Type B pancreatic cell (in vitro differentiated cells): ENCODE measurements around the gene OR4D9. TPM values are rescaled to one million over a fixed set of nuclear protein-coding genes. Genes with fewer than 3 reads are reported as not detected.
"Not testable (repeated sequence)": the region's sequence is repeated elsewhere in the genome, so short reads cannot be mapped to it uniquely, and the experiment has no call there.

Source experiments
- DNase-seq: peaks from one replicate; pipeline ENCODE4 v3.0.0; 2021; ENCODE audit warnings: mixed read lengths; ENCODE audit not compliant: unreplicated experiment; ENCODE audit errors: extremely low spot score
- H3K27ac Mint-ChIP-seq: 2 replicates; pipeline ENCODE4 v1.8.0; 2021; ENCODE audit warnings: mild to moderate bottlenecking, mixed read lengths
- H3K27me3 Mint-ChIP-seq: 2 replicates; pipeline ENCODE4 v1.8.0; 2021; ENCODE audit warnings: mixed read lengths
- H3K36me3 Mint-ChIP-seq: 2 replicates; pipeline ENCODE4 v1.8.0; 2021; ENCODE audit warnings: mixed read lengths
- H3K4me1 Mint-ChIP-seq: one replicate; pipeline ENCODE4 v1.8.0; 2021; ENCODE audit warnings: mixed read lengths; ENCODE audit not compliant: unreplicated experiment
- H3K4me3 Mint-ChIP-seq: 2 replicates; pipeline ENCODE4 v1.8.0; 2021; ENCODE audit warnings: mild to moderate bottlenecking, mixed read lengths
- H3K9me3 Mint-ChIP-seq: 2 replicates; pipeline ENCODE4 v1.8.0; 2021; ENCODE audit warnings: mixed read lengths
- total RNA-seq: library from RNA; stranded (reverse); gene quantifications from 2 replicates; pipeline ENCODE4 v1.2.1, GENCODE V29; 2021; ENCODE audit warnings: low replicate concordance
- TF ChIP-seq, protein P1 (sequence below): fragments of 200-600 bp; sonication (generic); conservative IDR thresholded peaks from 2 replicates; pipeline ENCODE4 v1.5.0; 2021; ENCODE audit warnings: antibody characterized with exemption, mild to moderate bottlenecking

OR4D9 gene
- total RNA-seq, 1 donor from 2014 or later = not detected

DNA sequence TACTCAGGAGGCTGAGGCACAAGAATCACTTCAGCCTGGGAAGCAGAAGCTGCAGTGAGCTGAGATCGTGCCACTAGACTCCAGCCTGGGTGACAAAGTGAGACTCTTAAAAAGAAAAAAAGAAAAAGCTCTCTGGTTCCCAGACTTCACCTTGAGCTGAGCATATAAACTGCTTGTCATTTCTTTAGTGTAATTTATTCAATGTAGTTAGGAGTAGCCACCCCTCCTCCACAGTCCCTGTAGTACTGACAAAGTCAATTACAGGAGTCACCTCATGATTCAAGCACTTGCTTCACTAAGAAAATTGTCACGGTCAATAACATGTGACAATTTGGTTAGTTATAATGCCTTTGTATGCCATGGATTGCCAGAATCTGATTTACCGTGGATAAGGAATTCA is 31.0 kb upstream of the OR4D9 start:
- no peak overlapping the region for H3K4me3 Mint-ChIP-seq

DNA sequence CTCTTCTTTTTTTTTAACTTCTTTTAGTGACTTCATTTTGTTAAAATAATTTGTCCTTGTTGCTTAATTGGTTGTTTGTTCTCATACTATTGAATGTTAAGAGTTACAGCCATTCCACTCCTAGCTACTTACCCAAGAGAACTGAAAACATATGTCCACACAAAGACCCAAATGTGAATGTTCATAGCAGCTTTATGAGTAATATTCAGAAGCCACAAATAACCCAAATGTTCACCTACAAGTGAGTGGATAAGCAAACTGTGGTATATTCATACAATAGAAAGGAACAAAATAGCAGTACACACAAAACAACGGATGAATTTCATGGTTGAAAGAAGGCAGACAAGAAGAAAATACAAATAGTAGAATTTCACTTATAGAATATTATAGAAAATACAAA is 9.4 kb upstream of the OR4D9 start:
- no peak for DNase-seq
- no peak overlapping the region for H3K27ac Mint-ChIP-seq
- H3K4me3 Mint-ChIP-seq = no peak overlapping the region
- H3K9me3 Mint-ChIP-seq = peaks cover 4% of the 10 kb centered on the region
- H3K27me3 Mint-ChIP-seq = no peaks in the 10 kb centered on the region
- H3K36me3 Mint-ChIP-seq = no peaks in the 10 kb centered on the region
- H3K4me1 Mint-ChIP-seq = no peaks in the 10 kb centered on the region
- TF ChIP-seq, protein P1, sequence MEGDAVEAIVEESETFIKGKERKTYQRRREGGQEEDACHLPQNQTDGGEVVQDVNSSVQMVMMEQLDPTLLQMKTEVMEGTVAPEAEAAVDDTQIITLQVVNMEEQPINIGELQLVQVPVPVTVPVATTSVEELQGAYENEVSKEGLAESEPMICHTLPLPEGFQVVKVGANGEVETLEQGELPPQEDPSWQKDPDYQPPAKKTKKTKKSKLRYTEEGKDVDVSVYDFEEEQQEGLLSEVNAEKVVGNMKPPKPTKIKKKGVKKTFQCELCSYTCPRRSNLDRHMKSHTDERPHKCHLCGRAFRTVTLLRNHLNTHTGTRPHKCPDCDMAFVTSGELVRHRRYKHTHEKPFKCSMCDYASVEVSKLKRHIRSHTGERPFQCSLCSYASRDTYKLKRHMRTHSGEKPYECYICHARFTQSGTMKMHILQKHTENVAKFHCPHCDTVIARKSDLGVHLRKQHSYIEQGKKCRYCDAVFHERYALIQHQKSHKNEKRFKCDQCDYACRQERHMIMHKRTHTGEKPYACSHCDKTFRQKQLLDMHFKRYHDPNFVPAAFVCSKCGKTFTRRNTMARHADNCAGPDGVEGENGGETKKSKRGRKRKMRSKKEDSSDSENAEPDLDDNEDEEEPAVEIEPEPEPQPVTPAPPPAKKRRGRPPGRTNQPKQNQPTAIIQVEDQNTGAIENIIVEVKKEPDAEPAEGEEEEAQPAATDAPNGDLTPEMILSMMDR = no peak

More for the DNA sequence above, 31.0 kb upstream of the OR4D9 start:
- TF ChIP-seq, protein P1 = no peak
- Mint-ChIP-seq H3K9me3 (no peaks in the 10 kb centered on the region), H3K27me3 (peaks cover 6% of the 10 kb centered on the region), H3K4me1 (no peaks in the 10 kb centered on the region), H3K36me3 (no peaks in the 10 kb centered on the region), H3K27ac (no peak overlapping the region)
- DNase-seq = no peak

DNA sequence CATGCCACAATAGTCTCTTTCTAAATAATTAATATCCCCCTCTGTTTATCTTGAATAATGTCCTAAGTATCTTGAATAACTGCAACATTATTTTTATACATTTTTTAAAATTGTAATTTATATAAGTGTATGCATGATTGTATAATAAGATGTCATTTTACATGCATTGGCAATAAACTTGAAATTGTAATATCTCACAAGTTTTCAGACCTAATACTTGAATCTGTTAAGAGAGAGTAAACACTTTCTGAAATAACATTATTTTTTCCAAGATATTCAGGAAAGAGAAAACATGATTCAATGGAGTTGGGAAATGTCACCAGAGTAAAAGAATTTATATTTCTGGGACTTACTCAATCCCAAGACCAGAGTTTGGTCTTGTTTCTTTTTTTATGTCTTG is 8.1 kb upstream of the OR4D9 start, which contains the start of gene OR4D11:
OR4D11 (plus strand) TSS at position 301 of the 400 bp plus-strand sequence; CDS start at position 301, 0 bp downstream.
- no peak for DNase-seq
- Mint-ChIP-seq H3K4me3 (no peak within 1 kb of the TSS), H3K9me3 (peaks cover 4% of the 10 kb centered on the region), H3K36me3 (no peaks in the 10 kb centered on the region), H3K4me1 (no peaks in the 10 kb centered on the region), H3K27ac (no peak within 1 kb of the TSS), H3K27me3 (no peaks in the 10 kb centered on the region)
- TF ChIP-seq, protein P1 = no peak

DNA sequence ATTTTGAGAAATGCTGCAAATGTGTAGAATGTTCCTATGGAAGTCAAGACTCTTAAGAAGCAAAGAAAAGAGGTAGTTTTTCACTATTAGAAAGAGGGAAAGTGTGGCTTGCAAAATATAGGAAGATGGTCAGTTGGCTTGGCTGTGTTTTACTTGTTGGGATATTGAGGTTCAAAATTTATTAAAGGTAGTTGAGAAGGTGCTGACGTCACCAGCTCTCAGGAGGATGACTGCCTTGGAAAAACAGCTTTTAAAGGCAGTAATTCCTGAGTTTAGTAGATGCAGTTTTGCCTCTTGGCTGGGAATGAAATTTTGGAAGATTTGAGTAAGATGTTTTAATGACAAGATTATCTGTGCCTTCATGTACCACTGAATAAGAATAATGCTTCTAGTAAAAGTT is 336 bp downstream of the OR4D9 start:
- H3K27me3 Mint-ChIP-seq = peaks cover 8% of the 10 kb centered on the region
- TF ChIP-seq, protein P1 = no peak
- H3K4me3 Mint-ChIP-seq = no peak overlapping the region
- no peaks in the 10 kb centered on the region for H3K36me3 Mint-ChIP-seq
- H3K9me3 Mint-ChIP-seq = no peaks in the 10 kb centered on the region
- H3K27ac Mint-ChIP-seq = no peak overlapping the region
- H3K4me1 Mint-ChIP-seq = no peaks in the 10 kb centered on the region
- no peak for DNase-seq

DNA sequence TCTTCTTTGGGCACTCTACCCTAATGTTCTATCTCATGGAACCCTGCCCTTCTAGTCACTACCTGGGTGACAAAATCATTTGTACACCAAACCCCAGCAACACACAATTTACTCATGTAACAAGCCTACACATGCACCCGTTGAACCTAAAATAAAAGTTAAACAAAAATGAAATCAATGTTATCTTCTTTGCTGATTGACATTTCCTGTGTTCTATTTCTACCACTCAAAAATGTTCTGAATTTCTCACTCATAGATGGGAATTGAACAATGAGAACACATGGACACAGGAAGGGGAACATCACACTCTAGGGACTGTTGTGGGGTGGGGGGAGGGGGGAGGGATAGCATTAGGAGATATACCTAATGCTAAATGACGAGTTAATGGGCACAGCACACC is 8.8 kb downstream of the OR4D9 start:
- not testable (repeated sequence) for H3K9me3 Mint-ChIP-seq, H3K27ac Mint-ChIP-seq, H3K4me1 Mint-ChIP-seq, H3K4me3 Mint-ChIP-seq, H3K36me3 Mint-ChIP-seq, DNase-seq
- H3K27me3 Mint-ChIP-seq = peaks cover 11% of the 10 kb centered on the region

DNA sequence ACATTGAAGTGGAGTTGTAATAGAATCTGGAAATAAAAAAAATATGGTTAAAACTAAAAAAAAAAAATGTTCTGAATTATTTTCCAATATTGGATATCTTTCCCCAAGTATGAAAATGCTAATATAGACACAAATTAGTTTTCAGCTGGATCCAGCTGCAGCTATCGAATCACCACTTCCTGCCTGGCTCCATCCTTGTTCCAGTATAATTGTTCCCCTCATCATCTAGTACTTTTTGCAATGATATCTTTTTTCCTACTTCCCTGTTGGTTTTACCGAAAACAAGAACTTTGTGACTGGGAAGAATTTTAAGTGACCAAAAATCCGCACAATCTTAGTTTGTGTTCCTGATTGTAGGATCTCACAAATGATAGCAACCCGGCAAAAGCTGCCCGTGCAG is 9.4 kb downstream of the OR4D9 start:
- Mint-ChIP-seq H3K27me3 (peaks cover 8% of the 10 kb centered on the region), H3K9me3 (no peaks in the 10 kb centered on the region), H3K4me1 (no peaks in the 10 kb centered on the region), H3K36me3 (no peaks in the 10 kb centered on the region), H3K27ac (no peak overlapping the region), H3K4me3 (no peak overlapping the region)
- no peak for DNase-seq
- TF ChIP-seq, protein P1 = no peak
